K562 (cell line): ENCODE results near the gene ATG7. TPM values are rescaled to one million over a fixed set of nuclear protein-coding genes. Genes with fewer than 3 reads are reported as not detected.

Experiments used
- ATAC-seq: fragments of 200-7000 bp; cut with Tn5 transposase; 3 replicates; pipeline ENCODE4 v1.9.1; 2020; ENCODE audit warnings: moderate library complexity
- BruUV-seq: library from RNA; stranded (reverse); fragments of 400-500 nt; replicated peaks from 2 replicates; lab custom pipeline; 2021; lab: Mats Ljungman, UMichigan
- CTCF ChIA-PET: fragments of 300-600 bp; formaldehyde crosslinking; extraction: SDS; loops from one replicate; lab custom pipeline; 2021; ENCODE audit warnings: low intra/inter-chr PET ratio; lab: Yijun Ruan, JAX
- POLR2A ChIA-PET: fragments of 300-600, 350-650 bp; sonication (Branson Sonifier 250); formaldehyde crosslinking; extraction: SDS; loops from one replicate; lab custom pipeline; 2021; ENCODE audit warnings: antibody characterized with exemption, inconsistent platforms; lab: Yijun Ruan, JAX
- DNase-seq, 4 experiments: peaks; one replicate each; pipeline versions ENCODE4 v3.0.0 to v3.0.0-alpha.2; 2011 to 2018; ENCODE audit warnings: low spot score in 3 of 4, mixed read lengths in 3 of 4; ENCODE audit errors: extremely low read depth in 1 of 4
- FAIRE-seq: peaks from 2 replicates; lab custom pipeline; 2011; peaks lifted over from hg19 to GRCh38; lab: Jason Lieb, UNC
- H2AFZ ChIP-seq: 2 replicates; pipeline ENCODE4 v1.6.0; 2011; ENCODE audit warnings: low read depth, low read length, control low read depth, inconsistent platforms
- H3K27ac ChIP-seq: fragments of 200-600 bp; 3 replicates; pipeline ENCODE4 v1.8.0; 2011; ENCODE audit warnings: low read depth, mild to moderate bottlenecking, control low read depth, inconsistent platforms, low read length, moderate library complexity, mixed read lengths; ENCODE audit errors: extremely low read depth
- H3K27me3 ChIP-seq, 2 experiments: fragments of 300-600 bp in 1 of 2; 2 replicates in 1 of 2; 3 replicates in 1 of 2; pipeline versions ENCODE4 v1.6.0 to v1.8.0; 2011; ENCODE audit warnings: inconsistent platforms in 2 of 2, low read length in 2 of 2, mild to moderate bottlenecking in 1 of 2, mixed read lengths in 1 of 2, moderate library complexity in 1 of 2; ENCODE audit not compliant: control insufficient read depth in 2 of 2, insufficient read depth in 2 of 2
- H3K36me3 ChIP-seq: fragments of 300-600 bp; 3 replicates; pipeline ENCODE4 v1.8.0; 2011; ENCODE audit warnings: mild to moderate bottlenecking, low read length, inconsistent platforms; ENCODE audit not compliant: control insufficient read depth, insufficient read depth
- H3K4me1 ChIP-seq, 2 experiments: fragments of 200-600 bp in 1 of 2; replicated peaks in 1 of 2; 2 replicates in 1 of 2; 3 replicates in 1 of 2; pipeline versions ENCODE4 v1.5.1 to v1.8.0; 2011; ENCODE audit warnings: inconsistent platforms in 2 of 2, low read length in 2 of 2, mild to moderate bottlenecking in 1 of 2, mixed read lengths in 1 of 2, moderate library complexity in 1 of 2; ENCODE audit not compliant: control insufficient read depth in 2 of 2, insufficient read depth in 2 of 2
- H3K4me2 ChIP-seq: 2 replicates; pipeline ENCODE4 v1.6.1; 2011; ENCODE audit warnings: low read length, control low read depth, inconsistent platforms, mixed read lengths; ENCODE audit not compliant: insufficient read depth
- H3K4me3 ChIP-seq: fragments of 200-600 bp; sonication (generic), shearing (Covaris generic); 2 replicates; pipeline ENCODE4 v1.5.1; 2016; ENCODE audit warnings: control low read depth, inconsistent platforms
- H3K79me2 ChIP-seq: fragments of 200-600 bp; 3 replicates; pipeline ENCODE4 v1.8.0; 2011; ENCODE audit warnings: low read length, inconsistent platforms; ENCODE audit not compliant: control insufficient read depth, insufficient read depth
- H3K9ac ChIP-seq, 2 experiments: 2 replicates each; pipeline versions ENCODE4 v1.6.0 to v1.6.1; 2011; ENCODE audit warnings: low read depth in 2 of 2, low read length in 2 of 2, control low read depth in 1 of 2, inconsistent platforms in 1 of 2, mild to moderate bottlenecking in 1 of 2, mixed read lengths in 1 of 2; ENCODE audit not compliant: insufficient read depth in 1 of 2
- H3K9me1 ChIP-seq: one replicate; pipeline ENCODE4 v1.6.0; 2011; ENCODE audit warnings: inconsistent platforms, mild to moderate bottlenecking, low read length, moderate library complexity; ENCODE audit not compliant: control insufficient read depth, insufficient read depth
- H3K9me3 ChIP-seq: replicated peaks from 2 replicates; pipeline ENCODE4 v1.5.1; 2011; ENCODE audit warnings: low read depth, low read length, inconsistent platforms; ENCODE audit not compliant: control insufficient read depth, insufficient read depth
- H4K20me1 ChIP-seq: replicated peaks from 2 replicates; pipeline ENCODE4 v1.6.1; 2011; ENCODE audit warnings: low read length, inconsistent platforms, mixed read lengths; ENCODE audit not compliant: control insufficient read depth, insufficient read depth
- NFE2 ChIP-seq: IDR thresholded peaks from 2 replicates; pipeline ENCODE4 v1.6.1; 2014; ENCODE audit warnings: antibody characterized with exemption, low read depth
- RBFOX2 ChIP-seq: fragments of 200-400 bp; formaldehyde crosslinking; IDR thresholded peaks from 2 replicates; pipeline ENCODE4 v1.6.1; 2017; ENCODE audit warnings: low read depth, mild to moderate bottlenecking, low read length, moderate library complexity
- TFE3 ChIP-seq: fragments of 450-650 bp; formaldehyde crosslinking; IDR thresholded peaks from 2 replicates; pipeline ENCODE4 v1.4.0; 2020; ENCODE audit warnings: mild to moderate bottlenecking, mixed read lengths
- WGBS: fragments of 100-300 bp; shearing (Covaris generic); methylation state at CpG from one replicate; pipeline ENCODE4 v1.1.6; 2016; ENCODE audit warnings: low coverage, mixed read lengths; ENCODE audit not compliant: insufficient coverage; ENCODE audit errors: missing lambda C conversion rate; 5-methylcytosine and 5-hydroxymethylcytosine counted together
- in situ Hi-C: fragments of 300-500 bp; cut with MboI; formaldehyde crosslinking; loops from 4 replicates; pipeline ENCODE4 v1.15.0; 2018; ENCODE audit warnings: inconsistent platforms, mixed read lengths
- intact Hi-C: fragments of 100-400 bp; cut with micrococcal nuclease; formaldehyde crosslinking; loops from 2 replicates; pipeline ENCODE4 v1.14.2; 2022
- polyA plus RNA-seq, 8 experiments: library from polyadenylated mRNA; depleted of rRNA in 4 of 8; stranded (reverse) in 5 of 8; unstranded in 3 of 8; fragments of >200 nt; fragmentation: Nextera tagmentation in 2 of 8; fragmentation: Illumina TruSeq in 1 of 8; extraction: Ambion mirVana in 2 of 8; extraction: Trizol in 1 of 8; gene quantifications; 2 replicates each; pipeline versions ENCODE4 v1.2.1 to v1.2.3, GENCODE V29; 2011 to 2014; ENCODE audit warnings: inconsistent platforms in 1 of 8, missing spikeins in 1 of 8
- total RNA-seq, 7 experiments: library from RNA; depleted of rRNA in 6 of 7; stranded (reverse); fragments of >200 nt in 6 of 7; fragmentation: Illumina TruSeq in 2 of 7; extraction: Trizol in 2 of 7; gene quantifications; 2 replicates each; pipeline versions ENCODE4 v1.2.1 to v1.2.3, GENCODE V29; 2011 to 2021; ENCODE audit warnings: low replicate concordance in 1 of 7

The ATG7 gene
- total and polyA plus RNA-seq, 9 of the 15 experiments (the other 6 are each of a cell fraction or from before 2014, with no cell fraction given) = 18.3 to 45.3 (median 33.6) TPM

DNA sequence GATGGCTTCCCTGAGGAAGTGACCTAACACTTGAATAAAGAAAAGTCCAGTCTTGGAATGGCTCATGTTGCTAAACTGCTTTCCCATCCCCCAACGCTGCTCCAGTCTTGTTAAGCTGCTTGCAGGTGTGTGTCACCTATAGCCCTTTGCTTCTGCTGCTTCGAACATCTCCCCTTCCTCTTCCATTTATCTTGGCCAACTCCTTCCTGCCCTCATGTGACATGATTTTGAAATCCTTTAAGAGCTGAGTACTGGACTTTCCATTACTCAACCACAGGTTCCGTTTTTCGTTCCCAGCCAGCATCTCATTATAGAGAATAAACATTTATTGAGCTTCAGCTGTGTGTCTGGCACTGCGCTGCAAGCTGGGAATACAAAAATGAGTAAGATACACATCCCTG lies 1.7 kb downstream of the ATG7 start:
- POLR2A ChIA-PET = interaction anchor here (0.6 to 3.5 kb wide), 4 partner anchors 8 to 99 kb away, joined by 3 to 49 read pairs (median 11); no protein-coding TSS in a partner anchor
- DNase-seq = no peak
- no peak overlapping the region for H2AFZ ChIP-seq
- H3K9me1 ChIP-seq = no peaks in the 10 kb centered on the region
- CTCF ChIA-PET = no interaction called here
- in situ Hi-C loops = no loop called here
- intact Hi-C loops = loop anchor here (2.0 kb wide), 1 partner anchor 17 kb away; no protein-coding TSS in a partner anchor
- H3K79me2 ChIP-seq = peaks cover 53% of the 10 kb centered on the region
- peaks cover 9 to 28% of the 10 kb centered on the region in 2 experiments; a peak in 4 of 5 replicates for H3K4me1 ChIP-seq
- H3K9ac ChIP-seq = peak overlapping the region in 1 of 2 experiments; percentile 93; a peak in 1 of 4 replicates
- WGBS = 93% methylated on average over 5 of the region's 5 CpGs
- H3K4me2 ChIP-seq = peak overlapping the region; percentile 98
- 0 out of 2 replicates have a peak, but pooled peaks cover 3% of the 10 kb centered on the region for H3K9me3 ChIP-seq
- FAIRE-seq = no peak
- TF ChIP-seq RBFOX2 (0 out of 2 replicates have a peak, but pooled peaks have one; percentile 6), NFE2 (no peak), TFE3 (CRISPR knock-in tag) (no peak)
- TF ChIP-seq, all 486 proteins: peak for 1
- Histone ChIP-seq H3K4me3 (no peak overlapping the region), H3K27me3 (no peaks in the 10 kb centered on the region), H3K27ac (no peak overlapping the region), H4K20me1 (no peaks in the 10 kb centered on the region), H3K36me3 (peaks cover 26% of the 10 kb centered on the region; the same call in 2 of the 3 replicates)
- ATAC-seq = no peak
- no TSS peak for BruUV-seq
